GM19043 (cell line): ENCODE data around the gene EPHA3.

Source experiments
- ATAC-seq: cut with Tn5 transposase; IDR thresholded peaks from one replicate; pipeline ENCODE4 v1.9.1; 2021; ENCODE audit warnings: low read depth; ENCODE audit not compliant: unreplicated experiment

The EPHA3 gene

DNA sequence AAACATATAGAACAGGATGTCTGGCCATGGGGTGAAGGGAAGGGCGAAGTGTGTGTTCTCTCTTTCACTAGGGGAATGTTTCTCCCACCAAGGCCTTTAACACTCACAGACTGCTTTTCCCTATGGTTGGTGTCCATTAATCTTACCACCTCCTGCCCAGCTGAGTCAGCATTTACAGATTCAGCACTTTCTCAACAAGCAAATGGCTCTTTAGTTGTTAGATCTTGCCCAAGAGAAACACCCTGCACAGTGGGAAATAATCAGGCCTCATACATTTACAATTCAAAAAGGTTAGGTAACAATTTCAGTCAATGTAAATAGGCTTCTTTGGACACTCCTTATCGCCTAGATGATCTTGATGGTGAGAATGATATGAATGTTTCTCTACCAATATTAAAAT lies 418.2 kb downstream of the EPHA3 start:
- ATAC-seq = no peak

DNA sequence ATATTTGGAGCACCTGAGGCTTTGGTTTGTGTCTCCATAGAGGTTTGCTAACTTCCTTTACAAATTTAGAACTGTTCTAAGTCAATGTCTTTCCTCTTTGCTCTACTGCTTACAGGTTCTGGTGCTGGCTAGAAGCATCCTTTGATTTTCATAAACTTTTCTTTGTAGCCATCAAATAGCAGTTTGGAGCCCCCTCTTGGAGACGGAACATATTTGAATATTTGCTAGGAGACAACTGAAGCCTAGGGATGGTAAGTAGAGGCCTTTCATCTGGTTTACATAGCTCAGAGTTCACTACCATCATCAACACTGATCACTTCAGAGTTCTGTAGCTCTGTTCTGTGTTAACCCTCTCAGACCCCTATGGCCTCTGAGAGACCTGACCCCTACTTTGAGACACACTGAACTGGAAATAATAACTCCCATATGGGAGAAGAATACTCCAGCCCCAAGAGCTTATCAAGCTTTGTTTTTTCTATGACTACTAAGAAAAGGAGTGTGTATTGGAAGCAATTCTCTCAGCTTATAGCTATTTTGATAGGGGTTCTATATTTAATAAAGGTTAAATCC lies 420.4 kb downstream of the EPHA3 start:
- ATAC-seq = no peak
